Stimulated activated CD8-positive, alpha-beta memory T cell treated with anti-CD3 and anti-CD28 coated beads, Interleukin-15, amount 100 ng/mL, for 1 hour (primary cell): ENCODE measurements around the gene SLC32A1.
A peak's percentile ranks its signal among the peaks of the same experiment; 100 is the strongest.

Experiments used
- DNase-seq: peaks from one replicate; pipeline ENCODE4 v3.0.0-alpha.2; 2020; ENCODE audit warnings: low read depth

Gene SLC32A1

GRCh38 chr20:38725148-38725901, 1.0 kb downstream of the SLC32A1 start:
- no peak for DNase-seq

GRCh38 chr20:38725931-38726803, 1.9 kb downstream of the SLC32A1 start:
- DNase-seq, result no peak

DNA sequence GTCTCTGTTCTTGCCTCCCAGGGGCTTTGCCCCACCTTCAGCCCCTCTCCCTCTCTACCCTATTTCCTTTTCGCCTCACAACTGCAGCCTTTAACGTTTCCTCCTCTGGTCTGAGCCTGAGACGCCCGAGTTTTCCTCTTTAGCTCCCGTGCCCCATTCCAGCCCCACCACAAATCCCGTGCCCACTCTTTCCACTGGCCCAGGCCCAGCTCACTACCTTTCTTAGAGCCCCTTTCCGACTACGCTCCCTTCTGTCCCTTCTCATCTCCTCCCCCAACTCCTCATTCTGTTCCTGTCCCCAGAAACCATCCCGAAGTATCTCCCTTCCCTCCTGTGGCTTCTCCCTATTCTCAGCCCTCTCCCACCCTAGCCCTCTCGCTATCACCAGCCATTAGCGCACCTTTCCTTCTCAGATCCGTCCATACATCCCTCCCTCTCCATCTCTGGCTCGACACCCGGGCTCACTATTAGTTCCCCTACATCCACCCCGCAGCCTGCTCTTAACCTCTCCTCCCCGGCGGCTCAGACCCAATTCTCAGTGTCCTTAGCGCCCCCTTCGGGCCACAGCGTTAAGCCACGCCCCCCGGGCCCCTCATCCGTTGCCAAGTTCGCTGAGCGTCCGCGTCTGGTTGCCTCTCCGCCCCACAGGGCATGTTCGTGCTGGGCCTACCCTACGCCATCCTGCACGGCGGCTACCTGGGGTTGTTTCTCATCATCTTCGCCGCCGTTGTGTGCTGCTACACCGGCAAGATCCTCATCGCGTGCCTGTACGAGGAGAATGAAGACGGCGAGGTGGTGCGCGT, 2.7 kb downstream of the SLC32A1 start:
- no peak for DNase-seq

DNA sequence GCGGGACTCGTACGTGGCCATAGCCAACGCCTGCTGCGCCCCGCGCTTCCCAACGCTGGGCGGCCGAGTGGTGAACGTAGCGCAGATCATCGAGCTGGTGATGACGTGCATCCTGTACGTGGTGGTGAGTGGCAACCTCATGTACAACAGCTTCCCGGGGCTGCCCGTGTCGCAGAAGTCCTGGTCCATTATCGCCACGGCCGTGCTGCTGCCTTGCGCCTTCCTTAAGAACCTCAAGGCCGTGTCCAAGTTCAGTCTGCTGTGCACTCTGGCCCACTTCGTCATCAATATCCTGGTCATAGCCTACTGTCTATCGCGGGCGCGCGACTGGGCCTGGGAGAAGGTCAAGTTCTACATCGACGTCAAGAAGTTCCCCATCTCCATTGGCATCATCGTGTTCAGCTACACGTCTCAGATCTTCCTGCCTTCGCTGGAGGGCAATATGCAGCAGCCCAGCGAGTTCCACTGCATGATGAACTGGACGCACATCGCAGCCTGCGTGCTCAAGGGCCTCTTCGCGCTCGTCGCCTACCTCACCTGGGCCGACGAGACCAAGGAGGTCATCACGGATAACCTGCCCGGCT, 3.4 kb downstream of the SLC32A1 start:
- no peak for DNase-seq

GRCh38 chr20:38728191-38728781, 4.0 kb downstream of the SLC32A1 start:
- DNase-seq, result no peak

- no peak for DNase-seq
Observed at GRCh38 chr20:38728911-38729642, 4.8 kb downstream of the SLC32A1 start.

GRCh38 chr20:38729767-38730166, 5.5 kb downstream of the SLC32A1 start:
- DNase-seq, result no peak

- DNase-seq, result no peak
Observed at GRCh38 chr20:38730167-38730988, 6.1 kb downstream of the SLC32A1 start.

GRCh38 chr20:38730989-38731737, 6.9 kb downstream of the SLC32A1 start:
- DNase-seq, result peak; percentile 59

DNA sequence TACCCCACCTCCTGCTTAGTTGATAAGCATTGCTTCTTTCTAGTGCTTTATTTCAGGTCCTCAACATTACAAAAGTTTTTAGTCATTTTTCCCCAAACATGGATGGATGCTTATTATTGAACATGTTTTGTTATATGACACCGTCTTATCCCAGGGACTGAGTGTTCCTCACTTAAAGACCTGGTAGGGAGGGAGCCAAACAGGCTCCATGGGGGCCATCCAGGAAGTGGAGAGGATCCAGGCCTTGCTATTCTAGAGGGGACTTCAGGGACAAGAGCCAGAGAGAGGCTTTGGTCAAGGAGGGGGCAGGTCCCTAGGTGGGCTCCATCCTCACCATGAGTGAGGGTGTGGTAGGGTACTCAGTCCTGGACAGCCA, 7.4 kb downstream of the SLC32A1 start:
- no peak for DNase-seq

DNA sequence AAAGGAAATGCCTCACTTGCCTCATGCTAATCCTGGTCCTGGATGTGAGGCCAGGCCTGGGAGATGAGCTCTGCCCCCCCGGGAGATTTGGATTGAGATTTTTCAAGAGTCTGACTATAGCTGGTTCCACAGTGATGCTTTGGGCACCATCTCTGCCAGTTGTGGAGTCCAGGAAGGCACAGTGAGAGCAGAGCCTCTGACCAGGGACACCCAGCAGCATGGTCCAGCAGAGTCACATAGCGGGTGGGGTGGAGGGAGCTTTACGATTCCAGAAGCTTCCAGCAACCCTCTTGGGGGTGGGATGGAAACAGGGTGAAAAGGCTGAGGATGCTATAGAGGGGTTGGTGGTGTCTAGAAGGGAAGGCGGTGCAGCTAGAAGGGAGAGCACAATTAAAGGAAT, 8.7 kb downstream of the SLC32A1 start:
- no peak for DNase-seq

- no peak for DNase-seq
Observed at GRCh38 chr20:38735172-38735571, 10.9 kb downstream of the SLC32A1 start.

DNA sequence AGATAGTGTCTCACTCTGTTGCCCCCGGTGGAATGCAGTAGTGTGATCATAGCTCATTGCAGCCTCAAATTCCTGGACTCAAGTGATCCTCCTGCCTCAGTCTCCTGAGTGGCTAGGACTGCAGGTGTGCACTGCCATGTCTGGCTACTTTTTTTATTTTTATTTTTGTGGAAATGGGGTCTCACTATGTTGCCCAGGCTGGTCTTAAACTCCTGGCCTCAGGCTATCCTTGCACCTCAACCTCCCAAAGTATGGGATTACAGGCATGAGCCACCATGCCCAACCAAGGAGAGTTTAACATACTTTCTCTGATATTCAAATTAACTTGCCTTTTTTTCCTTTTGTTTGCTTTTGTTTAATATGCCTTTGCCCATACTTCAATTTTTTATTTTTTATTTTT, 13.6 kb downstream of the SLC32A1 start:
- DNase-seq, result no peak

GRCh38 chr20:38745757-38746156, 21.5 kb downstream of the SLC32A1 start:
- DNase-seq, result no peak

- no peak for DNase-seq
Observed at GRCh38 chr20:38747495-38748096, 23.3 kb downstream of the SLC32A1 start.

GRCh38 chr20:38748097-38748860, 24.0 kb downstream of the SLC32A1 start, which contains the start of gene ACTR5:
Gene ACTR5 (plus strand): TSS chr20:38748460. CDS start chr20:38748479, 19 bp downstream.
- peak; percentile 98 for DNase-seq

DNA sequence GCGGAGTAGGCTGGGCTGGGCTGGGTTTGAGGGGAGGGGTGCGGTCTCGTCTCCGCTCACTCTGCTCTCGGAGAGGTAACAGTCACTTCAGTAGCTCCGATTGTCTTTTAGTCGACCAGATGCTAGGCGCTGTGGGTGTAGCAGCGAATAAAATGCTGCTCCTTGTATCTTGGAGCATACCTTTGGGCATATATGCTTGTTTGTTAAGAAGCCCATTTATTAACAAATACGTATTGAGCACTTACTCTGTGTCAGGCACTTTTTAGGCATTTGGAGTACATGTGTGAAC, 24.5 kb downstream of the SLC32A1 start:
- DNase-seq, result no peak

- DNase-seq, result no peak
Observed at GRCh38 chr20:38751360-38751976, 27.2 kb downstream of the SLC32A1 start.
